ENCODE data around the gene XYLB. TPM values are rescaled to one million over a fixed set of nuclear protein-coding genes. Genes with fewer than 3 reads are reported as not detected.
A peak's percentile ranks its signal among the peaks of the same experiment; 100 is the strongest.
"Not testable (repeated sequence)": the region's sequence is repeated elsewhere in the genome, so short reads cannot be mapped to it uniquely, and the experiment has no call there.

Gene XYLB
- 1 to 10 TPM; 2.5 to 5.3 (median 3.3) TPM for polyA plus RNA-seq (ENCODE audit: insufficient read length in 10 of 10)
- long read RNA-seq, donor 1, result 0 reads
- long read RNA-seq, donor 2, result 0 reads
- long read RNA-seq, donor 3, result 0 reads
- long read RNA-seq, donor 4, result 0 reads
- long read RNA-seq, donor 5, result 0 reads
- long read RNA-seq, donor 6, result 0 reads
- long read RNA-seq, donor 7, result 0 reads
- long read RNA-seq, donor 8, result 0 reads
- long read RNA-seq, donor 9, result 0 reads

- DNase-seq, result peak; percentile 82 to 95 (median 88)
Observed at GRCh38 chr3:38346587-38347410, at the start of gene XYLB. TSS of gene XYLB (plus strand) at chr3:38346785. CDS start at chr3:38346869, 84 bp downstream.

GRCh38 chr3:38297053-38297452 is 49.5 kb upstream of the XYLB start:
- DNase-seq, result not testable (repeated sequence)

DNA sequence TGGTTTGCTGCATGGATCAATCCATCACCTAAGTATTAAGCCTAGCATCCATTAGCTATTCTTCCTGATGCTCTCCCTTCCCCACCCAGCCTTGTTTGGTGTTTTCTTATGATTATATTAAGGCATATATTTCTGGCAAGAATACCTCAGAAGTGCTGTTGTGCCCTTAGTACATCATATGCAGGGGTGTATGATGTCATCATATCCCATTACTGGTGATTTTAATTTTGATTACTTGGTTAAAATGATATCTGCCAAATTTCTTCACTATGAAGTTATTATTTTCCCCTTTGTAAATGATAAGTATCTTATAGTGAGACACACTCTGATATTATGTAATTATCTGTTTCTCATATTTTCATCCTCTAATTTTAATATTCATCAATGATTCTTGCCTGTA is 49.0 kb upstream of the XYLB start:
- no peak for DNase-seq

DNA sequence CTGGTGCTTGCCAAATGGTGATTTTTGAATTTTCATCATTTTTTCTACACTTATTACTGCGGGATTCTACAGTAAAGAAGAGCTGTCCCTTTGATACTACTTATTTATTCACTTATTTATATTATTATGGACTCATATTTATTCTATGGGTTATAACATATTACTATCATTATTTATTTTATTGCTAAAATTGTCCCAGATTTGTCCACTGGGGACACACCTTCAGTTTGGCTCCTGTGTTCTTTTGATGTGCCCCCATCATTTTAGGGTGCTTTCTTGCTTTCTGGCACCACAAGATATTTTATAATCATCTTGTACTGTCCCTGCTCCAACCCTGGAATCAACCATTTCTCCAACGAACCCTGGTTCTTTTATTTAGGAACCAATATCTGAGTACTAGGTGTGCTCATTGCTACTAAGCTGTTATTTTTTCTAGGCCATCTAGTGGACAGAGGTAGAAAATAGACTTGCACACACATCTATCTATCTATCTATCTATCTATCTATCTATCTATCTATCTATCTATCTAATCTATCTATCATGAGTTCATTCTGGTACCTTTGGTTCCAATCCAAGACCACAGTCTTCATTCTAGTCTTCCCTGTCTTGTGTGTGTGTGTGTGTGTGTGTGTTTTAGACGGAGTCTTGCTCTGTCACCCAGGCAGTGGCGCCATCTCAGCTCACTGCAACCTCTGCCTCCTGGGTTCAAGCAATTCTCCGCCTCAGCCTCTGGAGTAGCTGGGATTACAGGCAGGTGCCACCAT is 48.5 kb upstream of the XYLB start:
- DNase-seq, result peak in 1 of 3 donors; percentile 30

GRCh38 chr3:38306941-38307340 is 39.6 kb upstream of the XYLB start:
- DNase-seq, result no peak

DNA sequence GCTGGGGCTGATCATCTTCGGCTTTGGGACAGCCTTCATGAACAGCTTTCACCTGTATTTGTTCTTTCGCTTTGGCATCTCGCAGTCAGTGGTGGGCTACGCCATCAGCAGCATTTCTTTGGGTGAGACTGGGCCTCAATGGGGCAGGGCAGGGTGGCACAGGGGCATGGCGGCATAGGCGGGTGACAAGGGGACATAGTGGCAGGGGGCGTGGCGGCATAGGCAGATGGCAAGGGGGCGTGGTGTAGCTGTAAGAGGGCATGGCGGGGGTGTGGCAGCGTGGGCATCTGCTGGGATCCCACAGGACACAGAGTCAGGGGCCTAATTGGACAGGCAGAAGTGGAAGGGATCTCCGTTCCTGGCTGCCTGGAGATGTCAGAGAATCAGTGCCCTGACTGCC is 39.0 kb upstream of the XYLB start:
- DNase-seq, result no peak

GRCh38 chr3:38308456-38308855 is 38.1 kb upstream of the XYLB start:
- no peak for DNase-seq

GRCh38 chr3:38311476-38311875 is 35.1 kb upstream of the XYLB start:
- no peak for DNase-seq

- DNase-seq, result no peak
Observed at GRCh38 chr3:38311941-38312340, 34.6 kb upstream of the XYLB start.

DNA sequence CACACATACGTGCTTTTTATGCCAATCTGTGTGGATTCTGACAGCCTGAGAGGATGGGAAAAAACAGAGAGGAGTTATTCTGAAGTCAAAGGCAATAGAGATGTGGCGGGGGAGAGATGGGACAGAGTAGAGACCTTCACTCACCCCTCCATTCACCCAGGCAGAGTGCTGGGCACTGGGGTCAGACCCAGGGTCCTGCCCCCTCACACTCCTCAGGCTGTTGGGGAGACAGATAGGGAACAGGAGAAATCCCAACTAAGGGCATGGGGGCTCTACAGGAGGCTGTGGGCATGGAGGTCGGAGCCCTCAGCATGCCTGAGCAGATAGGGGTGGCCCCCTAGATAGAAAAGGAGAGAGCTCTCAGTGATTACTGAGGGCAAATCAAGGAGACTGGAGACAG is 34.2 kb upstream of the XYLB start:
- DNase-seq, result no peak

DNA sequence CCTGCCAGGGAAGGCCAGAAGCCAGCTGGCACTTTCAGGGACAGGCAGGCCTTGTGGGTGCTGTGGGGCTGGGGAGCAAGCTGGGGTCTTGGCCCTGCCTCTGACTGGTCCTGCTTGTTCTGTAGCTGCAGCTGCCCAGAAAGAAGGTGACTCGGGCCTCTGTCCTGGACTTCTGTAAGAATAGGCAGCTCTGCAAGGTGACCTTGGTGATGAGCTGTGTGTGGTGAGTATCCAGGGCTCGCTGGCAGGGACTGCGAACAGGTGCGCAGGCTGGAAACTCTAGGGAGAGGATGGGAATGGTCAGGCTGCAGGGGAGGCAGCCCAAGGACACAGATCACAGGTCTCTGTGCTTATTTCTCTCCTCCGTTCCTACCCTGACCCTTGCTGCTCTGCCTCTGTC is 33.3 kb upstream of the XYLB start:
- DNase-seq, result no peak

DNA sequence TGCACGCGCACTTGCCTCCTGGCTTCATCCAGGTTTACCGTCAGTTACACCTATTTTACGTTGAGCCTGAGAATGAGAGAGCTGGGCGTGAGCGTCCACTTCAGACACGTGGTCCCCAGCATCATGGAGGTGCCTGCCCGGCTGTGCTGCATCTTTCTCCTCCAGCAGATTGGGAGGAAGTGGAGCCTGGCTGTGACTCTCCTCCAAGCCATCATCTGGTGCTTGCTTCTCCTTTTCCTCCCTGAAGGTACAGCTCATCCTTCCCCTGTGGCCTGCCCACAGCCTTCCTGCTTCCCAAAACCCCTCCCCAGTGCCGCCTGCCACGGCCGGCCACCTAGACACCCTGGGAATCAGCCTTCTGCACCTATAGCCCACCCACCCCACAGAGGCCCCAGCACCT is 32.9 kb upstream of the XYLB start:
- DNase-seq, result no peak

DNA sequence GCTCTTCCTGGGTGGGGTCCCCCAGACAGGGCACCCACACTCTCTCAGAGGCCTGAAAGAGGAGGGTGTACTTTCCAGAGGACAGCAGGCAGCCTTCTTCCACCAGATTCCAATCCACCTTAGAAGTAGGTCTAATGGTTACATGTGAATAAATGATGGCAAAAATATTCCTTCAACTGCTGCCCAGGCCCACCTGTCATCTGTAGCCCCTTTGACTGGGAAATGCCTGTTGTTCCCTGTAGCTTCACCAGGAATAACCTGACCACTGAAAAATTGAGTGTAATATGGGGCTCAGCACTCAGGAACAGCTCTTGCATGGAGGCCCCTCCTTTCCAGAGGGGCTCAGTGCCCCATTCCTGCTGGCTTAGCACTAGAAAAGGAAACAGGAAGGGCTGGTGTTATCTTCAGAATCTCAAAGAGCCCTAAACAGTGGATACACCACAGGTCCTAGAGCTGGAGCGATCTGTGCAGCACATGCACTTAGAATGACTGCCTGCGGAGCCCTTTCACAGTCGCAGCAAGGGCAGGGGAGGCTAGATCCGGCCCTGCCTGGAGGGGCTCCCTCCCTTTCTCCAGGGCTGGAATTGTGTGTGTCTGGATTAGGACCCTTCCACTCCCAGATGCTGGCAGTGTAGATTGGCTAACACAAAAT is 32.3 kb upstream of the XYLB start:
- no peak for DNase-seq

DNA sequence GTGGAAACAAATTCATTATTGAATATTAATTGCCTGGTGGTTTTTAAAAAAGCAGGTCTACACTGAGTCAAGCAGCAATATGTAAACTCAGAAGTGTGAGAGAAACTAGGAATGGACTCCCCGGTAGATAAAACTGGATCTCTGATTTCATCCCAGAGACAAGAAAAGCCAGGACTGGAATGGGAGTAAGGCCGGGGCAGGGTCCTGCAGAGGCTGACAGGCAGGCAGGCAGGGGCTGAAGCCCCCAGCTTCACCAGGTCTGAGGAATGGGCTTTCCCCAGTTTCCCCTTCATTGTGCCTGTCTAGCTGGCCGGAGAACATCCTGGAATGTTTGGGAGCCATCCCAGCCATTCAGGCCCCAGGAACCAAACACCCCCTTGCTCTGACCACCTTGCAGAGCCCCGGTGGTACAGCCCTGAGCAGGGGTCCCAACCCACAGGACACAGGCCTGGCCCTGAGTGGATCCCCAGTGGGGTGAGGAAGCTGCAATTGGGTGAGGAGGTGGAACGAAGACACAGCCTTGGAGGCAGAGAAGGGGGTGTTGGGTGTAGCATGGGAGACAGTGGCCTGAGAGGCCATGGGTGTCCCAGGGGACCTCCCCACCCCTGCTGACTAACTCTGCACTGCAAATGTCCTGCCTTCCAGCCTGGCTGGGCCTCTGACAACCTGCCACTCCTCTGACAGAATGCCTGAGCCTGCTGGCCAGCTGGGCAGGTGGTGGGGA is 31.7 kb upstream of the XYLB start:
- DNase-seq, result no peak

GRCh38 chr3:38315488-38316230 is 30.9 kb upstream of the XYLB start:
- no peak for DNase-seq

GRCh38 chr3:38316356-38317191 is 30.0 kb upstream of the XYLB start:
- no peak for DNase-seq

DNA sequence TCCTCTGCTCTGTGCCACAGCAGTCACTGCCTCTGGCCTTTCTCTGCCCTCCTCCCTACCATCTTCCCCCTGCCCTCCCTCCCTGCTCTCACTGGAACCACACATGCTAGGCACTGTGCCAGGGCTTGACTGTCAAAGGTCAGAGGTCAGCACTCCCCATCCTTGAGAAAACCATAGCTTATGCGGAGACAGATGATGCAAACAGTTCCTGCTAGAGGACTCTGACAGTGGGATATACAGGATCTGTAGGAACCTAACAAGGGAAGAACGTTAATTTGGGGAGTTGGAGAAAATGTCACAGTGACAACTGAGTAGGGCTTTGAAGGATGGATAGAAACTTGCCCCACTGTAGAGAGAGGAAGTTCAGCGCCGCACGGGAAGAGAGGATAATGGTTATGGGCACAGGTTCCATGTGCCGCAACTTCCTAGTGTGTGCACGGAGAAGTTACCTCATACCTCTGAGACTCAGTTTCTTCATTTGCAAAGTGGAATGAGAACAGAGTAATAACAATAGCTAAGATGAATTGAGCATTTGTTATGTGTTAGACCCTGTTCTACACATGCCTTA is 29.3 kb upstream of the XYLB start:
- no peak for DNase-seq

- DNase-seq, result no peak
Observed at GRCh38 chr3:38318766-38319671, 27.6 kb upstream of the XYLB start.
